K562 (cell line): ENCODE results near the gene RAB12. TPM values are rescaled to one million over a fixed set of nuclear protein-coding genes. Genes with fewer than 3 reads are reported as not detected.

ENCODE experiments used
- ATAC-seq: fragments of 200-7000 bp; cut with Tn5 transposase; 3 replicates; pipeline ENCODE4 v1.9.1; 2020; ENCODE audit warnings: moderate library complexity
- BruUV-seq: library from RNA; stranded (reverse); fragments of 400-500 nt; replicated peaks from 2 replicates; lab custom pipeline; 2021; lab: Mats Ljungman, UMichigan
- CTCF ChIA-PET: fragments of 300-600 bp; formaldehyde crosslinking; extraction: SDS; loops from one replicate; lab custom pipeline; 2021; ENCODE audit warnings: low intra/inter-chr PET ratio; lab: Yijun Ruan, JAX
- POLR2A ChIA-PET: fragments of 300-600, 350-650 bp; sonication (Branson Sonifier 250); formaldehyde crosslinking; extraction: SDS; loops from one replicate; lab custom pipeline; 2021; ENCODE audit warnings: antibody characterized with exemption, inconsistent platforms; lab: Yijun Ruan, JAX
- DNase-seq, 4 experiments: peaks; one replicate each; pipeline versions ENCODE4 v3.0.0 to v3.0.0-alpha.2; 2011 to 2018; ENCODE audit warnings: low spot score in 3 of 4, mixed read lengths in 3 of 4; ENCODE audit errors: extremely low read depth in 1 of 4
- FAIRE-seq: peaks from 2 replicates; lab custom pipeline; 2011; peaks lifted over from hg19 to GRCh38; lab: Jason Lieb, UNC
- H2AFZ ChIP-seq: 2 replicates; pipeline ENCODE4 v1.6.0; 2011; ENCODE audit warnings: low read depth, low read length, control low read depth, inconsistent platforms
- H3K27ac ChIP-seq: fragments of 200-600 bp; 3 replicates; pipeline ENCODE4 v1.8.0; 2011; ENCODE audit warnings: low read depth, mild to moderate bottlenecking, control low read depth, inconsistent platforms, low read length, moderate library complexity, mixed read lengths; ENCODE audit errors: extremely low read depth
- H3K27me3 ChIP-seq, 2 experiments: fragments of 300-600 bp in 1 of 2; 2 replicates in 1 of 2; 3 replicates in 1 of 2; pipeline versions ENCODE4 v1.6.0 to v1.8.0; 2011; ENCODE audit warnings: inconsistent platforms in 2 of 2, low read length in 2 of 2, mild to moderate bottlenecking in 1 of 2, mixed read lengths in 1 of 2, moderate library complexity in 1 of 2; ENCODE audit not compliant: control insufficient read depth in 2 of 2, insufficient read depth in 2 of 2
- H3K36me3 ChIP-seq: fragments of 300-600 bp; 3 replicates; pipeline ENCODE4 v1.8.0; 2011; ENCODE audit warnings: mild to moderate bottlenecking, low read length, inconsistent platforms; ENCODE audit not compliant: control insufficient read depth, insufficient read depth
- H3K4me1 ChIP-seq, 2 experiments: fragments of 200-600 bp in 1 of 2; replicated peaks in 1 of 2; 2 replicates in 1 of 2; 3 replicates in 1 of 2; pipeline versions ENCODE4 v1.5.1 to v1.8.0; 2011; ENCODE audit warnings: inconsistent platforms in 2 of 2, low read length in 2 of 2, mild to moderate bottlenecking in 1 of 2, mixed read lengths in 1 of 2, moderate library complexity in 1 of 2; ENCODE audit not compliant: control insufficient read depth in 2 of 2, insufficient read depth in 2 of 2
- H3K4me2 ChIP-seq: 2 replicates; pipeline ENCODE4 v1.6.1; 2011; ENCODE audit warnings: low read length, control low read depth, inconsistent platforms, mixed read lengths; ENCODE audit not compliant: insufficient read depth
- H3K4me3 ChIP-seq: fragments of 200-600 bp; sonication (generic), shearing (Covaris generic); 2 replicates; pipeline ENCODE4 v1.5.1; 2016; ENCODE audit warnings: control low read depth, inconsistent platforms
- H3K79me2 ChIP-seq: fragments of 200-600 bp; 3 replicates; pipeline ENCODE4 v1.8.0; 2011; ENCODE audit warnings: low read length, inconsistent platforms; ENCODE audit not compliant: control insufficient read depth, insufficient read depth
- H3K9ac ChIP-seq, 2 experiments: 2 replicates each; pipeline versions ENCODE4 v1.6.0 to v1.6.1; 2011; ENCODE audit warnings: low read depth in 2 of 2, low read length in 2 of 2, control low read depth in 1 of 2, inconsistent platforms in 1 of 2, mild to moderate bottlenecking in 1 of 2, mixed read lengths in 1 of 2; ENCODE audit not compliant: insufficient read depth in 1 of 2
- H3K9me1 ChIP-seq: one replicate; pipeline ENCODE4 v1.6.0; 2011; ENCODE audit warnings: inconsistent platforms, mild to moderate bottlenecking, low read length, moderate library complexity; ENCODE audit not compliant: control insufficient read depth, insufficient read depth
- H3K9me3 ChIP-seq: replicated peaks from 2 replicates; pipeline ENCODE4 v1.5.1; 2011; ENCODE audit warnings: low read depth, low read length, inconsistent platforms; ENCODE audit not compliant: control insufficient read depth, insufficient read depth
- H4K20me1 ChIP-seq: replicated peaks from 2 replicates; pipeline ENCODE4 v1.6.1; 2011; ENCODE audit warnings: low read length, inconsistent platforms, mixed read lengths; ENCODE audit not compliant: control insufficient read depth, insufficient read depth
- FOS ChIP-seq: IDR thresholded peaks from 3 replicates; pipeline ENCODE4 v1.6.1; 2011; ENCODE audit not compliant: insufficient read length; ENCODE audit errors: extremely low read depth
- KLF16 ChIP-seq: IDR thresholded peaks from 2 replicates; pipeline ENCODE4 v1.6.1; 2016; ENCODE audit warnings: antibody characterized with exemption
- LEF1 ChIP-seq: fragments of 450-650 bp; IDR thresholded peaks from 2 replicates; pipeline ENCODE4 v1.6.1; 2016; ENCODE audit warnings: mild to moderate bottlenecking
- MEF2D ChIP-seq: conservative IDR thresholded peaks from 2 replicates; pipeline ENCODE4 v1.6.1; 2016; ENCODE audit warnings: low read depth, missing genetic modification characterization, missing compliant biosample characterization
- RAD21 ChIP-seq, 2 experiments: fragments of 250-450 bp in 1 of 2; fragments of 450-650 bp in 1 of 2; sonication (Bioruptor Pico) in 1 of 2; formaldehyde crosslinking in 1 of 2; IDR thresholded peaks in 1 of 2; conservative IDR thresholded peaks in 1 of 2; 2 replicates each; pipeline versions ENCODE4 v1.4.0 to v1.8.0; 2020 to 2022; ENCODE audit warnings: mild to moderate bottlenecking in 2 of 2, moderate library complexity in 1 of 2
- SMC3 ChIP-seq: conservative IDR thresholded peaks from 2 replicates; pipeline ENCODE4 v1.6.1; 2011; ENCODE audit warnings: low read depth, low read length, improper control_type of control experiment; ENCODE audit not compliant: insufficient read depth
- TOE1 ChIP-seq, 2 experiments: fragments of 450-650 bp in 1 of 2; sonication (generic) in 1 of 2; formaldehyde crosslinking in 1 of 2; IDR thresholded peaks; 2 replicates each; pipeline versions ENCODE4 v1.7.1 to v1.8.0; 2016 to 2022; ENCODE audit warnings: borderline replicate concordance in 2 of 2, mild to moderate bottlenecking in 2 of 2, antibody characterized with exemption in 1 of 2, inconsistent platforms in 1 of 2, low read depth in 1 of 2, missing genetic modification reagents in 1 of 2, moderate library complexity in 1 of 2
- ZBTB7A ChIP-seq: IDR thresholded peaks from 2 replicates; pipeline ENCODE4 v1.6.1; 2011; ENCODE audit warnings: low read depth, mild to moderate bottlenecking, low read length, moderate library complexity, borderline replicate concordance; ENCODE audit not compliant: control insufficient read depth
- WGBS: fragments of 100-300 bp; shearing (Covaris generic); methylation state at CpG from one replicate; pipeline ENCODE4 v1.1.6; 2016; ENCODE audit warnings: low coverage, mixed read lengths; ENCODE audit not compliant: insufficient coverage; ENCODE audit errors: missing lambda C conversion rate; 5-methylcytosine and 5-hydroxymethylcytosine counted together
- in situ Hi-C: fragments of 300-500 bp; cut with MboI; formaldehyde crosslinking; loops from 4 replicates; pipeline ENCODE4 v1.15.0; 2018; ENCODE audit warnings: inconsistent platforms, mixed read lengths
- intact Hi-C: fragments of 100-400 bp; cut with micrococcal nuclease; formaldehyde crosslinking; loops from 2 replicates; pipeline ENCODE4 v1.14.2; 2022
- polyA plus RNA-seq, 8 experiments: library from polyadenylated mRNA; depleted of rRNA in 4 of 8; stranded (reverse) in 5 of 8; unstranded in 3 of 8; fragments of >200 nt; fragmentation: Nextera tagmentation in 2 of 8; fragmentation: Illumina TruSeq in 1 of 8; extraction: Ambion mirVana in 2 of 8; extraction: Trizol in 1 of 8; gene quantifications; 2 replicates each; pipeline versions ENCODE4 v1.2.1 to v1.2.3, GENCODE V29; 2011 to 2014; ENCODE audit warnings: inconsistent platforms in 1 of 8, missing spikeins in 1 of 8
- total RNA-seq, 7 experiments: library from RNA; depleted of rRNA in 6 of 7; stranded (reverse); fragments of >200 nt in 6 of 7; fragmentation: Illumina TruSeq in 2 of 7; extraction: Trizol in 2 of 7; gene quantifications; 2 replicates each; pipeline versions ENCODE4 v1.2.1 to v1.2.3, GENCODE V29; 2011 to 2021; ENCODE audit warnings: low replicate concordance in 1 of 7
- TF ChIP-seq, protein P1 (sequence below), 2 experiments: fragments of 450-650 bp; conservative IDR thresholded peaks; 2 replicates each; pipeline ENCODE4 v1.6.1; 2017; ENCODE audit warnings: mild to moderate bottlenecking in 2 of 2, moderate library complexity in 2 of 2
- TF ChIP-seq, protein P2 (sequence below), 3 experiments: IDR thresholded peaks in 2 of 3; conservative IDR thresholded peaks in 1 of 3; 2 replicates each; pipeline ENCODE4 v1.5.1; 2011 to 2012; ENCODE audit warnings: low read length in 3 of 3, mild to moderate bottlenecking in 3 of 3, control low read depth in 2 of 3, improper control_type of control experiment in 1 of 3, inconsistent platforms in 1 of 3, low read depth in 1 of 3, mixed read lengths in 1 of 3, moderate library complexity in 1 of 3; ENCODE audit not compliant: insufficient read depth in 2 of 3
- TF ChIP-seq, protein P3 (sequence below): fragments of 450-650 bp; formaldehyde crosslinking; IDR thresholded peaks from 2 replicates; pipeline ENCODE4 v1.4.0; 2020; ENCODE audit warnings: mild to moderate bottlenecking, moderate library complexity

The RAB12 gene
- total and polyA plus RNA-seq, 9 of the 15 experiments (the other 6 are each of a cell fraction or from before 2014, with no cell fraction given), result 0.48 to 21.6 (median 18.8) TPM

DNA sequence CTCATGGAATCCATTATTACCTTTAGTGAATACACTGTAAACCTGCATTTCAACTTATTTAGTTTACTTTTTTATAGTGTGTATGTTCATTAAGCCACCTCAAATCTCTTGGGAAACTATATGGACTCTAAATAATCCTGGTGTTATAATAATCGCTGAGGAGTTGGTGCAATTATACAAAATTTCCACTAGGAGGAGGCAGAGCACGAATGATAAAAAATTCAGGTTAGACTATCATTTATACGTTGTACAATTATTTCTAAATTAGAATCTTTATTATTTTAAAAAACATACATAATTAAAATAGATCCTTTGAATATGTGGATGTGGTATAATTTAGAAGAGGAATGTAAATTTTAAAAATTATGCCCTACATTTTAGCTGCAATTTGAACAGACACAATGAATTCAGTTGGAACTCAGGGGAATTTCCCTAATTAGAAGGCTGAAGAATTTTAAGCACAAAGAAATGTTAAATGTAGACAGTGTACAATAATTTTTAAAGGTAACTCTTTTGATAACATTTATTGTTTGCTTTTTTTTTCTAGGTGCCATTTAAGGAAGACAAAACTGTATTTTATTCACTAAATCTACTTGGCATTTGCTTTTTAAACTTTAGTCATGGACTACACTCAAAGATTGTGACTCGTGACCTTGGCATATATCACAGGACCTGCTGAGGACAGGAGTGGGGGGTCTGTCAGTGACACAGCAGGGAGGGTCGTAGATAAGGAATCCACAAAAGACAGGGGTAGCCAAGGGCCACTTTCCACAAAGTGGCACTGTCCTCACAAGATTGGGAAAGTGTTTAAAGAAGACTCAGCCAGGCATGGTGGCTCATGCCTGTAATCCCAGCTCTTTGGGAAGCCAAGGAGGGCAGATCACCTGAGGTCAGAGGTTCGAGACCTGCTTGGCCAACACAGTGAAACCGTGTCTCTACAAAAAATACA is 45.5 kb downstream of the RAB12 start:
- ATAC-seq (peak; percentile 60), DNase-seq (peak; percentile 33 to 56 (median 50)), FAIRE-seq (peak; percentile 32)
- intact Hi-C loops (loop anchor here (1.0 to 10.0 kb wide), 4 partner anchors 230 to 494 kb away; no protein-coding TSS in a partner anchor), in situ Hi-C loops (loop anchor here (5.0 to 25.0 kb wide), 2 partner anchors 328 to 858 kb away; no protein-coding TSS in a partner anchor)
- Histone ChIP-seq H3K4me1 (peaks cover 7 to 10% of the 10 kb centered on the region in 2 experiments; a peak in 3 of 5 replicates), H4K20me1 (no peaks in the 10 kb centered on the region), H2AFZ (peak overlapping the region; percentile 62; the same call in 1 of the 2 replicates), H3K27me3 (no peaks in the 10 kb centered on the region; a peak in 1 of 5 replicates), H3K9me3 (no peaks in the 10 kb centered on the region), H3K4me3 (no peak overlapping the region), H3K27ac (no peak overlapping the region), H3K36me3 (no peaks in the 10 kb centered on the region), H3K79me2 (no peaks in the 10 kb centered on the region), H3K9me1 (no peaks in the 10 kb centered on the region), H3K9ac (no peak overlapping the region), H3K4me2 (peak overlapping the region; percentile 30; the same call in 1 of the 2 replicates)
- CTCF ChIA-PET, result interaction anchor here (0.9 to 2.6 kb wide), 5 partner anchors 44 to 862 kb away, joined by 3 to 14 read pairs (median 6); no protein-coding TSS in a partner anchor
- POLR2A ChIA-PET, result interaction anchor here (0.6 to 2.3 kb wide), 3 partner anchors 12 to 358 kb away, joined by 3 to 8 read pairs (median 5); no protein-coding TSS in a partner anchor
- 15% methylated on average over 7 of the region's 7 CpGs for WGBS
- no TSS peak for BruUV-seq
- TF ChIP-seq MEF2D (no peak), SMC3 (peak; percentile 44; the same call in 1 of the 2 replicates), TOE1 (IDR thresholded peaks at IDR 0.05; ENCODE audit: borderline replicate concordance) (0 out of 2 replicates have a peak, but pooled peaks have one; percentile 8), TOE1 (CRISPR knock-in tag; IDR thresholded peaks at IDR 0.05; ENCODE audit: borderline replicate concordance, low read depth) (no peak), RAD21 (CRISPR knock-in tag; conservative IDR thresholded peaks at IDR 0.05 in 1 of 2, IDR thresholded peaks at IDR 0.05 in 1 of 2) (peak; percentile 91 to 93), KLF16 (0 out of 2 replicates have a peak, but pooled peaks have one; percentile 26), FOS (no peak), LEF1 (0 out of 2 replicates have a peak, but pooled peaks have one; percentile 15), ZBTB7A (peak; percentile 55; the same call in 1 of the 2 replicates)
- TF ChIP-seq, protein P1, sequence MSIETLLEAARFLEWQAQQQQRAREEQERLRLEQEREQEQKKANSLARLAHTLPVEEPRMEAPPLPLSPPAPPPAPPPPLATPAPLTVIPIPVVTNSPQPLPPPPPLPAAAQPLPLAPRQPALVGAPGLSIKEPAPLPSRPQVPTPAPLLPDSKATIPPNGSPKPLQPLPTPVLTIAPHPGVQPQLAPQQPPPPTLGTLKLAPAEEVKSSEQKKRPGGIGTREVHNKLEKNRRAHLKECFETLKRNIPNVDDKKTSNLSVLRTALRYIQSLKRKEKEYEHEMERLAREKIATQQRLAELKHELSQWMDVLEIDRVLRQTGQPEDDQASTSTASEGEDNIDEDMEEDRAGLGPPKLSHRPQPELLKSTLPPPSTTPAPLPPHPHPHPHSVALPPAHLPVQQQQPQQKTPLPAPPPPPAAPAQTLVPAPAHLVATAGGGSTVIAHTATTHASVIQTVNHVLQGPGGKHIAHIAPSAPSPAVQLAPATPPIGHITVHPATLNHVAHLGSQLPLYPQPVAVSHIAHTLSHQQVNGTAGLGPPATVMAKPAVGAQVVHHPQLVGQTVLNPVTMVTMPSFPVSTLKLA (conservative IDR thresholded peaks at IDR 0.05), result 0 out of 4 replicates have a peak, but pooled peaks of 1 of the 2 experiments have one; percentile 33
- TF ChIP-seq, protein P2, sequence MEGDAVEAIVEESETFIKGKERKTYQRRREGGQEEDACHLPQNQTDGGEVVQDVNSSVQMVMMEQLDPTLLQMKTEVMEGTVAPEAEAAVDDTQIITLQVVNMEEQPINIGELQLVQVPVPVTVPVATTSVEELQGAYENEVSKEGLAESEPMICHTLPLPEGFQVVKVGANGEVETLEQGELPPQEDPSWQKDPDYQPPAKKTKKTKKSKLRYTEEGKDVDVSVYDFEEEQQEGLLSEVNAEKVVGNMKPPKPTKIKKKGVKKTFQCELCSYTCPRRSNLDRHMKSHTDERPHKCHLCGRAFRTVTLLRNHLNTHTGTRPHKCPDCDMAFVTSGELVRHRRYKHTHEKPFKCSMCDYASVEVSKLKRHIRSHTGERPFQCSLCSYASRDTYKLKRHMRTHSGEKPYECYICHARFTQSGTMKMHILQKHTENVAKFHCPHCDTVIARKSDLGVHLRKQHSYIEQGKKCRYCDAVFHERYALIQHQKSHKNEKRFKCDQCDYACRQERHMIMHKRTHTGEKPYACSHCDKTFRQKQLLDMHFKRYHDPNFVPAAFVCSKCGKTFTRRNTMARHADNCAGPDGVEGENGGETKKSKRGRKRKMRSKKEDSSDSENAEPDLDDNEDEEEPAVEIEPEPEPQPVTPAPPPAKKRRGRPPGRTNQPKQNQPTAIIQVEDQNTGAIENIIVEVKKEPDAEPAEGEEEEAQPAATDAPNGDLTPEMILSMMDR (IDR thresholded peaks at IDR 0.05 in 2 of 3, conservative IDR thresholded peaks at IDR 0.05 in 1 of 3; ENCODE audit: insufficient read depth in 2 of 3, low read depth in 1 of 3, low read length in 3 of 3), result peak; percentile 54 to 92 (median 64); a peak in 4 of 6 replicates
- TF ChIP-seq, protein P3, sequence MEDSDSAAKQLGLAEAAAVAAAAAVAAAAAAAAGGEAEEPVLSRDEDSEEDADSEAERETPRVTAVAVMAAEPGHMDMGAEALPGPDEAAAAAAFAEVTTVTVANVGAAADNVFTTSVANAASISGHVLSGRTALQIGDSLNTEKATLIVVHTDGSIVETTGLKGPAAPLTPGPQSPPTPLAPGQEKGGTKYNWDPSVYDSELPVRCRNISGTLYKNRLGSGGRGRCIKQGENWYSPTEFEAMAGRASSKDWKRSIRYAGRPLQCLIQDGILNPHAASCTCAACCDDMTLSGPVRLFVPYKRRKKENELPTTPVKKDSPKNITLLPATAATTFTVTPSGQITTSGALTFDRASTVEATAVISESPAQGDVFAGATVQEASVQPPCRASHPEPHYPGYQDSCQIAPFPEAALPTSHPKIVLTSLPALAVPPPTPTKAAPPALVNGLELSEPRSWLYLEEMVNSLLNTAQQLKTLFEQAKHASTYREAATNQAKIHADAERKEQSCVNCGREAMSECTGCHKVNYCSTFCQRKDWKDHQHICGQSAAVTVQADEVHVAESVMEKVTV (CRISPR knock-in tag), result peak; percentile 86
